DOHH2 (cell line): ENCODE results near the gene DOCK8.

ENCODE experiments used
- H3F3A ChIP-seq: fragments of 200-600 bp; sonication (generic), shearing (Covaris generic); 2 replicates; pipeline ENCODE4 v1.6.0; 2016; ENCODE audit warnings: antibody characterized with exemption, mild to moderate bottlenecking; ENCODE audit not compliant: control insufficient read depth, insufficient read depth
- H3K27ac ChIP-seq: fragments of 200-600 bp; sonication (generic); 2 replicates; pipeline ENCODE4 v1.5.1; 2014; ENCODE audit warnings: low read depth, mild to moderate bottlenecking, low read length, moderate library complexity
- H3K27me3 ChIP-seq: fragments of 200-600 bp; sonication (generic); 2 replicates; pipeline ENCODE4 v1.6.1; 2014; ENCODE audit warnings: mild to moderate bottlenecking, low read length, mixed read lengths; ENCODE audit not compliant: control insufficient read depth
- H3K36me3 ChIP-seq: fragments of 200-600 bp; sonication (generic); 2 replicates; pipeline ENCODE4 v1.6.1; 2014; ENCODE audit warnings: mild to moderate bottlenecking, low read length, moderate library complexity, mixed read lengths; ENCODE audit not compliant: control insufficient read depth
- H3K4me1 ChIP-seq: fragments of 200-600 bp; sonication (generic); 2 replicates; pipeline ENCODE4 v1.6.1; 2014; ENCODE audit warnings: mild to moderate bottlenecking, low read length, mixed read lengths; ENCODE audit not compliant: control insufficient read depth
- H3K4me2 ChIP-seq: fragments of 200-600 bp; sonication (generic); 2 replicates; pipeline ENCODE4 v1.6.0; 2014; ENCODE audit warnings: mild to moderate bottlenecking, low read length, moderate library complexity
- H3K4me3 ChIP-seq: fragments of 200-600 bp; sonication (generic); 2 replicates; pipeline ENCODE4 v1.5.1; 2014; ENCODE audit warnings: mild to moderate bottlenecking, low read length, mixed read lengths
- H3K79me2 ChIP-seq: fragments of 200-600 bp; sonication (generic); 2 replicates; pipeline ENCODE4 v1.6.1; 2014; ENCODE audit warnings: mild to moderate bottlenecking, low read length, mixed read lengths; ENCODE audit not compliant: control insufficient read depth
- H3K9me2 ChIP-seq: fragments of 200-600 bp; sonication (generic); replicated peaks from 2 replicates; pipeline ENCODE4 v1.6.1; 2014; ENCODE audit warnings: mild to moderate bottlenecking, low read length, mixed read lengths; ENCODE audit not compliant: control insufficient read depth
- H3K9me3 ChIP-seq: fragments of 200-600 bp; sonication (generic); 2 replicates; pipeline ENCODE4 v1.6.1; 2014; ENCODE audit warnings: antibody characterized with exemption, low read length, mixed read lengths; ENCODE audit not compliant: control insufficient read depth, insufficient read depth
- H4K20me1 ChIP-seq: fragments of 200-600 bp; sonication (generic); 2 replicates; pipeline ENCODE4 v1.6.0; 2014; ENCODE audit warnings: low read depth, mild to moderate bottlenecking, antibody characterized with exemption, low read length, moderate library complexity; ENCODE audit not compliant: control insufficient read depth, insufficient read depth
- CTCF ChIP-seq: fragments of 200-600 bp; sonication (generic); IDR thresholded peaks from one replicate; pipeline ENCODE4 v1.5.1; 2014; ENCODE audit warnings: antibody characterized with exemption, mild to moderate bottlenecking, low read depth, low read length; ENCODE audit not compliant: poor library complexity, severe bottlenecking
- EZH2phosphoT487 ChIP-seq: fragments of 200-600 bp; sonication (generic); IDR thresholded peaks from 2 replicates; pipeline ENCODE4 v1.6.1; 2017; ENCODE audit warnings: borderline replicate concordance, mild to moderate bottlenecking, antibody characterized with exemption, low read length, moderate library complexity, mixed read lengths

The DOCK8 gene

DNA sequence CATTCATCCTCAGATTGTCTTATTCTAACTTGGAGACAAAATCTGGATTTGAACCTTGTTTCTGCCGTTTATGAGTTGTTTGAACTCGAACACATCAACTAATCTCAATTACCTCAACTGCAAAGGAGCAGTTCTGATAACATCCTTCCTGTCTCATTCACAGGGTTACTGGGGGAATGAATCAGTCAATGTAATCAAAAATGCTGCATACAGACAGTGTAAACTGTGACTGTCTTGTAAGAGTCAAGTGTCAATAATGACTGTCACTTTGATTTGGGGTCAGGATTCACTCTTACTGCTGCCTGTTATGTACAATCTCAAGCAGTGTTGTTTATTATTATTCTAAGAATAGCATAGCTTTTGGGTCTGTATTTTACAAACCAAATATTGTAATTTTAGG, 273.8 kb downstream of the DOCK8 start:
- H3F3A ChIP-seq = no peaks in the 10 kb centered on the region
- H3K27ac ChIP-seq = no peak overlapping the region
- H3K4me2 ChIP-seq = no peak overlapping the region
- H3K36me3 ChIP-seq = no peaks in the 10 kb centered on the region
- H3K79me2 ChIP-seq = no peaks in the 10 kb centered on the region
- no peak overlapping the region for H3K4me3 ChIP-seq
- no peaks in the 10 kb centered on the region for H3K9me3 ChIP-seq
- no peak for TF ChIP-seq CTCF
- TF ChIP-seq EZH2phosphoT487 = no peak
- H3K27me3 ChIP-seq = no peaks in the 10 kb centered on the region
- no peaks in the 10 kb centered on the region for H3K9me2 ChIP-seq
- no peaks in the 10 kb centered on the region for H4K20me1 ChIP-seq
- peaks cover 6% of the 10 kb centered on the region for H3K4me1 ChIP-seq

DNA sequence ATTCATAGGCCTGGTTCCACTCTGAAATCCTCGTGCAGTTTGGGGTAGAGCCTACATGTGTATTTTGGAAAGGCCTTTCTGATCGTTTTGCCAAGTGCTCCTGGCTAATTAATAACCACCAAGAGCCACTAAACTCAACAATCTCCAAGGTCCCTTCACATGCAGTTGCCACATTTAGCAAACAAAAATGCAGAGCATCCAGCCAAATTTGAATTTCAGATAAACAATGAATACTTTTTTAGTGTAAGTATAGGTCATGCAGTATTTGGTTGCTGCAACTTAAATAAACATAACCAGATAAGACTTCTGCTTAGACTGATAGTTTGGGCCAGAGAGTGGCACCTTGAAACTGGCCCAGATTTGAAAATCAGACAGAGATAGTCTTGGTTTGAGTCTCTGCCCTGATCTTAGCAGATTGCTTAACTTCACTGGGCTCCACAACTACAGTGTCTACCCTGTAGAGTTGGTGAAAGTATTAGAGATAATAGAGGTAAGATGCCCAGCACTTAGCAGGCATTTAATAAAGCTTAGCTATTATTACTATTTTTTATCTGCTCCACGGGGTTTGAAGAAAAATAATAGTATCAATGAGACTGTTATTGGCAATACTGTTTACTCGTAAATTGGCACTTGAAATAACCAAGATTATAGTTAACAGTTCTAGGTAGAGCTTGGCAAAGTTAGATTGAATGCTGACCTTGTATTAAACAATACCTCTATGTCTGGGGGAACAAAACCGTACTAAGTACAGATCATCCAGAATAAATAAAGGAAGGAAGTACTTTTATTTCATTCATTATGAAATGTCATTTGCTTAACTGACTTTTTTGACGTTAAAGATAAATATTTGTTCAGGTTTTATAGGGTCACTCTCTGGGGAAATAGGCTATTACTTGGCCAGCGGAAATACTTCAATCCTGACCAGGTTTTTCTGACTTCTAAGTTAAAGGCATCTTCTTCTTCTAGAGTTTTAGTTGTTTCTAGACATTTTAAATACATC, 274.8 kb downstream of the DOCK8 start:
- H3K4me1 ChIP-seq = peaks cover 6% of the 10 kb centered on the region
- H3K27me3 ChIP-seq = no peaks in the 10 kb centered on the region
- H3K9me3 ChIP-seq = no peaks in the 10 kb centered on the region
- no peak overlapping the region for H3K27ac ChIP-seq
- H3K79me2 ChIP-seq = no peaks in the 10 kb centered on the region
- TF ChIP-seq EZH2phosphoT487 = no peak
- TF ChIP-seq CTCF = no peak
- H4K20me1 ChIP-seq = no peaks in the 10 kb centered on the region
- no peak overlapping the region for H3K4me3 ChIP-seq
- no peak overlapping the region for H3K4me2 ChIP-seq
- no peaks in the 10 kb centered on the region for H3K9me2 ChIP-seq
- no peaks in the 10 kb centered on the region for H3F3A ChIP-seq
- no peaks in the 10 kb centered on the region for H3K36me3 ChIP-seq

- Histone ChIP-seq H3K4me2 (no peak overlapping the region), H4K20me1 (no peaks in the 10 kb centered on the region), H3K27ac (no peak overlapping the region), H3K9me3 (no peaks in the 10 kb centered on the region), H3K36me3 (no peaks in the 10 kb centered on the region), H3K4me3 (no peak overlapping the region), H3K9me2 (no peaks in the 10 kb centered on the region), H3K27me3 (no peaks in the 10 kb centered on the region), H3K79me2 (no peaks in the 10 kb centered on the region), H3F3A (no peaks in the 10 kb centered on the region), H3K4me1 (peaks cover 8% of the 10 kb centered on the region)
- TF ChIP-seq EZH2phosphoT487 = no peak
- TF ChIP-seq CTCF = no peak
Observed at GRCh38 chr9:494764-495163, 280.1 kb downstream of the DOCK8 start.
